Small intestine (tissue), 7 donors: ENCODE data around the gene LBH. TPM values are rescaled to one million over a fixed set of nuclear protein-coding genes. Genes with fewer than 3 reads are reported as not detected.

Experiments used
- DNase-seq, 2 donors: peaks; one replicate each; pipeline versions ENCODE4 v3.0.0 to v3.0.0-alpha.2; 2013
- FAIRE-seq: peaks from 2 replicates; lab custom pipeline; 2012; peaks lifted over from hg19 to GRCh38; lab: Jason Lieb, UNC
- H3K27ac ChIP-seq, 3 donors: one replicate each; pipeline ENCODE4 v1.5.1; 2013; ENCODE audit warnings: low read length in 2 of 3, mild to moderate bottlenecking in 2 of 3, control low read depth in 1 of 3, inconsistent platforms in 1 of 3, low read depth in 1 of 3, moderate library complexity in 1 of 3
- H3K27me3 ChIP-seq, 3 donors: one replicate each; pipeline ENCODE4 v1.6.1; 2013; ENCODE audit warnings: low read length in 3 of 3, inconsistent platforms in 1 of 3; ENCODE audit not compliant: control insufficient read depth in 3 of 3, insufficient read depth in 3 of 3
- H3K36me3 ChIP-seq, 3 donors: one replicate each; pipeline ENCODE4 v1.6.1; 2013; ENCODE audit warnings: low read length in 3 of 3, inconsistent platforms in 1 of 3, low read depth in 1 of 3, mild to moderate bottlenecking in 1 of 3, moderate library complexity in 1 of 3; ENCODE audit not compliant: control insufficient read depth in 3 of 3, insufficient read depth in 2 of 3
- H3K4me1 ChIP-seq, 3 donors: one replicate each; pipeline ENCODE4 v1.6.1; 2013; ENCODE audit warnings: low read length in 2 of 3, inconsistent platforms in 1 of 3, low read depth in 1 of 3, mild to moderate bottlenecking in 1 of 3, moderate library complexity in 1 of 3; ENCODE audit not compliant: control insufficient read depth in 3 of 3, insufficient read depth in 2 of 3
- H3K4me3 ChIP-seq, 3 donors: one replicate each; pipeline ENCODE4 v1.5.1; 2013; ENCODE audit warnings: low read length in 3 of 3, control low read depth in 1 of 3, inconsistent platforms in 1 of 3, low read depth in 1 of 3, mild to moderate bottlenecking in 1 of 3, moderate library complexity in 1 of 3
- H3K9me3 ChIP-seq, 2 donors: one replicate each; pipeline ENCODE4 v1.6.1; 2013; ENCODE audit warnings: low read depth in 1 of 2, low read length in 1 of 2; ENCODE audit not compliant: control insufficient read depth in 2 of 2, insufficient read depth in 1 of 2
- WGBS, 3 donors: extraction: QIAGEN DNeasy Blood & Tissue Kit; methylation state at CpG; one replicate each; pipeline ENCODE4 v1.1.7; 2013; 5-methylcytosine and 5-hydroxymethylcytosine counted together
- polyA plus RNA-seq, 4 donors: library from polyadenylated mRNA; stranded (reverse) in 3 of 4; unstranded in 1 of 4; fragments of 200-250 nt in 3 of 4; fragments of 120-200 nt in 1 of 4; gene quantifications; one replicate each; pipeline versions ENCODE4 v1.2.1 to v1.2.3, GENCODE V29; 2013
- donor health status: healthy with polysubstance abuse.
- donor health status: control.
- donor health status: control.
- donor health status: Bipolar disorder and iron deficiency.
- donor health status: healthy.

The LBH gene
- polyA plus RNA-seq, 4 donors = 3.8 to 17.6 (median 12.0) TPM

GRCh38 chr2:30273574-30273929 lies 42.2 kb downstream of the LBH start:
- Histone ChIP-seq H3K9me3 (no peaks in the 10 kb centered on the region), H3K4me1 (peaks cover 5 to 36% (median 6%) of the 10 kb centered on the region in 3 donors), H3K4me3 (no peak overlapping the region), H3K27me3 (no peaks in the 10 kb centered on the region), H3K36me3 (no peaks in the 10 kb centered on the region), H3K27ac (peak overlapping the region in 2 of 3 donors; percentile 1 to 49)
- DNase-seq = no peak
- FAIRE-seq = no peak
- 80 to 85% (median 83%) methylated on average over 3 of the region's 3 CpGs for WGBS, 3 donors

GRCh38 chr2:30275256-30275655 lies 43.9 kb downstream of the LBH start:
- Histone ChIP-seq H3K4me3 (no peak overlapping the region), H3K4me1 (peaks cover 5 to 36% (median 6%) of the 10 kb centered on the region in 3 donors), H3K36me3 (no peaks in the 10 kb centered on the region), H3K9me3 (no peaks in the 10 kb centered on the region), H3K27me3 (no peaks in the 10 kb centered on the region), H3K27ac (peak overlapping the region in 1 of 3 donors; percentile 89)
- FAIRE-seq (no peak), DNase-seq (no peak)
- WGBS, 3 donors = 21 to 66% (median 44%) methylated on average over 3 of the region's 3 CpGs

DNA sequence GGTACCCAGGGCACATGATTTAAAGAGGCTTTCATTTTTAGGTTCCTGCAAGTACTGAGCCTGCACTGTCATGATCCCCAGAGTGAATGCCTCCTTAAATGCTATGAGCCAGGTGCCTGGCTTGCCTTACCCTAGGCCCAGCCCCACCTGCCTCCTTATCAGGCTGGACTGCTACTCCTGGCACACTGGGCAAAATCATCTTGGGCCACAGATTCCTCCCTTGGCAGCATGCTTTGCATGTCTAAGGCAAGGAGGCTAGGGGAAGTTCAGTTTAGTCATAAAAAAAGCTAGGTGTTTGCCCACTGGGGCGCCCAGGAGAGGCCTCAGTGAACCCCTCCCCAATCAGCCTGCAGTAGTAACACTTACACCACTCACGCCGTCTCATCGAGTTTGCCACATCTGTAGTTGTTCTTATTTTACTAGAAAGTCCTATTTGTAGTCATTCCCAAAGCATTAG lies 45.1 kb downstream of the LBH start:
- no peaks in the 10 kb centered on the region for H3K27me3 ChIP-seq
- H3K9me3 ChIP-seq = no peaks in the 10 kb centered on the region
- 12 to 52% (median 39%) methylated on average over 4 of the region's 4 CpGs for WGBS, 3 donors
- FAIRE-seq = no peak
- H3K36me3 ChIP-seq = no peaks in the 10 kb centered on the region
- H3K4me1 ChIP-seq = peaks cover 5 to 36% (median 6%) of the 10 kb centered on the region in 3 donors
- no peak overlapping the region for H3K4me3 ChIP-seq
- no peak overlapping the region for H3K27ac ChIP-seq
- DNase-seq = peak in 1 of 2 donors; percentile 72

GRCh38 chr2:30277582-30277981 lies 46.2 kb downstream of the LBH start:
- WGBS, 3 donors = 90 to 97% (median 95%) methylated on average over 3 of the region's 3 CpGs
- Histone ChIP-seq H3K9me3 (no peaks in the 10 kb centered on the region), H3K27ac (no peak overlapping the region), H3K4me1 (peaks cover 5 to 34% (median 6%) of the 10 kb centered on the region in 3 donors), H3K36me3 (no peaks in the 10 kb centered on the region), H3K4me3 (no peak overlapping the region), H3K27me3 (no peaks in the 10 kb centered on the region)
- FAIRE-seq (no peak), DNase-seq (no peak)

DNA sequence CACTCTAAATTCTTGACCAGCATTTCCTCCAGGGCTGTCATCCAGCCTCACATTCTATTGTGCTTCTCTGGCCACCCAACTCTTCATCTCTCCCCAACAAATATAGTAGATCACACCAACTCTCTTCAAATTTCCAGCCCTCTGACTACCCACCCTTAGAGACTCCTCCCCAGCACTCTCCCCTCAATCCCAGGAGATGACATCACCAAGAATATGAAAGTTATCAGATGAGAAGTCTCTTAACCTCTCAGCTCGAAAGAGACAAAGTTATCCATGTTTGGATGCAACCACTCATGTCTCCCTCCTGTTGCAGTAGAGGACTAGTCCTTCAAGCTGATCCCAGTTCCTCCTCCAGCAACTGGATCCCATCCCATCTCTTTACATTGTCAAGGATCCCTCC lies 47.1 kb downstream of the LBH start:
- Histone ChIP-seq H3K36me3 (no peaks in the 10 kb centered on the region), H3K9me3 (no peaks in the 10 kb centered on the region), H3K4me1 (peaks cover 5 to 26% (median 6%) of the 10 kb centered on the region in 3 donors), H3K27ac (no peak overlapping the region), H3K27me3 (no peaks in the 10 kb centered on the region), H3K4me3 (no peak overlapping the region)
- FAIRE-seq = no peak
- WGBS, 3 donors = 60 to 87% (median 85%) methylated on average over 1 of the region's 1 CpG
- no peak for DNase-seq

GRCh38 chr2:30280596-30281434 lies 49.5 kb downstream of the LBH start:
- Histone ChIP-seq H3K27me3 (no peaks in the 10 kb centered on the region), H3K27ac (no peak overlapping the region), H3K9me3 (no peaks in the 10 kb centered on the region), H3K36me3 (no peaks in the 10 kb centered on the region), H3K4me1 (peaks cover 0 to 9% (median 2%) of the 10 kb centered on the region in 3 donors), H3K4me3 (no peak overlapping the region)
- WGBS, 3 donors = 89 to 90% (median 89%) methylated on average over 8 of the region's 8 CpGs
- no peak for DNase-seq
- FAIRE-seq = no peak

- 87 to 93% (median 88%) methylated on average over 6 of the region's 6 CpGs for WGBS, 3 donors
- Histone ChIP-seq H3K9me3 (no peaks in the 10 kb centered on the region), H3K4me1 (no peaks in the 10 kb centered on the region), H3K27ac (no peak overlapping the region), H3K4me3 (no peak overlapping the region), H3K27me3 (no peaks in the 10 kb centered on the region), H3K36me3 (no peaks in the 10 kb centered on the region)
- DNase-seq = no peak
- no peak for FAIRE-seq
These were observed 50.7 kb downstream of the LBH start for GRCh38 chr2:30282081-30282480.

GRCh38 chr2:30282721-30283120 lies 51.4 kb downstream of the LBH start:
- WGBS, 3 donors = 92 to 96% (median 95%) methylated on average over 4 of the region's 4 CpGs
- H3K36me3 ChIP-seq = no peaks in the 10 kb centered on the region
- no peak overlapping the region for H3K4me3 ChIP-seq
- DNase-seq (no peak), FAIRE-seq (no peak)
- no peaks in the 10 kb centered on the region for H3K27me3 ChIP-seq
- H3K9me3 ChIP-seq = no peaks in the 10 kb centered on the region
- no peak overlapping the region for H3K27ac ChIP-seq
- H3K4me1 ChIP-seq = no peaks in the 10 kb centered on the region
